ENCODE results near the gene RNU1-2.
"Not testable (repeated sequence)": the region's sequence is repeated elsewhere in the genome, so short reads cannot be mapped to it uniquely, and the experiment has no call there.

DNA sequence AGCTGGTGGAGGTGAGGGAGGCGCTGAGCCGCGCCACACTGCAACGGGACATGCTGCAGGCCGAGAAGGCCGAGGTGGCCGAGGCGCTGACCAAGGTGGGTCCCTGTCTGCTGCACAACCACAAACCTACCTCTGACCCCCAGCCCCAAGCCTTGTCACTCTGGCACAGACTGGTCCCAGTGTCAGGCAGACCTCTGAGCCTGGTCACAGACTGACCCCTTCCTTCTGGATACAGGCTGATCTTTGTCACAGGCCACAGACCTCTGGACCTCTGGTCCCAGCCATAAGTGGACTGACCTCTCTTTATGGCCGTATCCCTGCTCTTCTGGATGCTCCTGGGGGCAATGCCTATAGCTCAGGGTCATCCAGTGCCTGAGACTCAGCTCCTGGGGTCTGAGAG lies 49.7 kb downstream of the RNU1-2 start:
- TF ChIP-seq, protein P1, sequence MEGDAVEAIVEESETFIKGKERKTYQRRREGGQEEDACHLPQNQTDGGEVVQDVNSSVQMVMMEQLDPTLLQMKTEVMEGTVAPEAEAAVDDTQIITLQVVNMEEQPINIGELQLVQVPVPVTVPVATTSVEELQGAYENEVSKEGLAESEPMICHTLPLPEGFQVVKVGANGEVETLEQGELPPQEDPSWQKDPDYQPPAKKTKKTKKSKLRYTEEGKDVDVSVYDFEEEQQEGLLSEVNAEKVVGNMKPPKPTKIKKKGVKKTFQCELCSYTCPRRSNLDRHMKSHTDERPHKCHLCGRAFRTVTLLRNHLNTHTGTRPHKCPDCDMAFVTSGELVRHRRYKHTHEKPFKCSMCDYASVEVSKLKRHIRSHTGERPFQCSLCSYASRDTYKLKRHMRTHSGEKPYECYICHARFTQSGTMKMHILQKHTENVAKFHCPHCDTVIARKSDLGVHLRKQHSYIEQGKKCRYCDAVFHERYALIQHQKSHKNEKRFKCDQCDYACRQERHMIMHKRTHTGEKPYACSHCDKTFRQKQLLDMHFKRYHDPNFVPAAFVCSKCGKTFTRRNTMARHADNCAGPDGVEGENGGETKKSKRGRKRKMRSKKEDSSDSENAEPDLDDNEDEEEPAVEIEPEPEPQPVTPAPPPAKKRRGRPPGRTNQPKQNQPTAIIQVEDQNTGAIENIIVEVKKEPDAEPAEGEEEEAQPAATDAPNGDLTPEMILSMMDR (IDR thresholded peaks at IDR 0.05): not testable (repeated sequence)
- not testable (repeated sequence) for TF ChIP-seq POLR2A (IDR thresholded peaks at IDR 0.05)
